ENCODE data around the gene AUTS2. TPM values are rescaled to one million over a fixed set of nuclear protein-coding genes. Genes with fewer than 3 reads are reported as not detected.

The AUTS2 gene
- total RNA-seq, 1 experiment from 2014 or later: 50.0 TPM

- Mint-ChIP-seq H3K4me3 (no peak overlapping the region), H3K36me3 (no peaks in the 10 kb centered on the region), H3K9me3 (no peaks in the 10 kb centered on the region), H3K4me1 (peaks cover 15% of the 10 kb centered on the region), H3K27me3 (ENCODE audit: low read depth) (0 out of 2 replicates have a peak, but pooled peaks cover 4% of the 10 kb centered on the region), H3K27ac (no peak overlapping the region)
- ChIA-PET POLR2A (interaction anchor here (0.6 to 1.1 kb wide), 2 partner anchors 16 to 199 kb away, joined by 5 to 8 read pairs; no protein-coding TSS in a partner anchor), CTCF (interaction anchor here (0.7 to 1.6 kb wide), 4 partner anchors 13 to 84 kb away, joined by 3 to 4 read pairs (median 3); no protein-coding TSS in a partner anchor)
- TF ChIP-seq SMAD3 (CRISPR knock-in tag; IDR thresholded peaks at IDR 0.05; ENCODE audit: borderline replicate concordance) (no peak), ZNF532 (CRISPR knock-in tag; IDR thresholded peaks at IDR 0.05; ENCODE audit: borderline replicate concordance) (no peak), SP1 (CRISPR knock-in tag; conservative IDR thresholded peaks at IDR 0.05) (no peak), MYBL2 (CRISPR knock-in tag; IDR thresholded peaks at IDR 0.05) (no peak), OVOL2 (CRISPR knock-in tag; IDR thresholded peaks at IDR 0.05; ENCODE audit: borderline replicate concordance) (no peak)
- ATAC-seq (no peak), DNase-seq (ENCODE audit: low spot score) (no peak)
These were observed 200.9 kb downstream of the AUTS2 start for GRCh38 chr7:69799048-69799697.

DNA sequence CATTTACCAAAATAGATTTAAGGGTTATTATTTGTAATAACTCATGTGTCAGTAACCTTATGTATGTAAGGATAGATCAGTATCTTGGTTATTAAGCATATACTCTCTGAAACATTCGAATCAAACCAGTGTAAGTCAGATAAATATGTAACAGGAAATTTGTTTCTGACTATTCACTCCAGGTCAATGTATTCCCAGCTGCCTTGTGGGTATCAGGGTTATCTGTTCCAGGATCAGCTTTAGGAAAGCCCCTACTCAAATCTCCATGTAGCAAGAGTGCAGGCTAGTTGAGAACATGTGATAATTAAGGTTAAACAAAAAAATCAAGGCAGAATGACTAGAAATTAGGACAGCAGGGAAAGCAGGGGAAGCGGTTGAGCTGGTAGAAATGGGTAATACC, 201.7 kb downstream of the AUTS2 start:
- no peaks in the 10 kb centered on the region for H3K36me3 Mint-ChIP-seq
- H3K9me3 Mint-ChIP-seq: no peaks in the 10 kb centered on the region
- H3K4me1 Mint-ChIP-seq: peaks cover 21% of the 10 kb centered on the region
- ChIA-PET CTCF (interaction anchor here (0.7 to 1.6 kb wide), 4 partner anchors 14 to 85 kb away, joined by 3 to 4 read pairs (median 3); no protein-coding TSS in a partner anchor), POLR2A (interaction anchor here (0.6 to 1.1 kb wide), 2 partner anchors 17 to 199 kb away, joined by 5 to 8 read pairs; no protein-coding TSS in a partner anchor)
- TF ChIP-seq SMAD4 (CRISPR knock-in tag; IDR thresholded peaks at IDR 0.05): no peak
- TF ChIP-seq ARID4B (CRISPR knock-in tag; IDR thresholded peaks at IDR 0.05; ENCODE audit: borderline replicate concordance): no peak
- no peak for TF ChIP-seq GABPB1 (CRISPR knock-in tag; IDR thresholded peaks at IDR 0.05)
- TF ChIP-seq IRF2 (CRISPR knock-in tag; IDR thresholded peaks at IDR 0.05; ENCODE audit: borderline replicate concordance, low read depth): no peak
- TF ChIP-seq NR2C2 (CRISPR knock-in tag; IDR thresholded peaks at IDR 0.05): no peak
- TF ChIP-seq, protein P1, sequence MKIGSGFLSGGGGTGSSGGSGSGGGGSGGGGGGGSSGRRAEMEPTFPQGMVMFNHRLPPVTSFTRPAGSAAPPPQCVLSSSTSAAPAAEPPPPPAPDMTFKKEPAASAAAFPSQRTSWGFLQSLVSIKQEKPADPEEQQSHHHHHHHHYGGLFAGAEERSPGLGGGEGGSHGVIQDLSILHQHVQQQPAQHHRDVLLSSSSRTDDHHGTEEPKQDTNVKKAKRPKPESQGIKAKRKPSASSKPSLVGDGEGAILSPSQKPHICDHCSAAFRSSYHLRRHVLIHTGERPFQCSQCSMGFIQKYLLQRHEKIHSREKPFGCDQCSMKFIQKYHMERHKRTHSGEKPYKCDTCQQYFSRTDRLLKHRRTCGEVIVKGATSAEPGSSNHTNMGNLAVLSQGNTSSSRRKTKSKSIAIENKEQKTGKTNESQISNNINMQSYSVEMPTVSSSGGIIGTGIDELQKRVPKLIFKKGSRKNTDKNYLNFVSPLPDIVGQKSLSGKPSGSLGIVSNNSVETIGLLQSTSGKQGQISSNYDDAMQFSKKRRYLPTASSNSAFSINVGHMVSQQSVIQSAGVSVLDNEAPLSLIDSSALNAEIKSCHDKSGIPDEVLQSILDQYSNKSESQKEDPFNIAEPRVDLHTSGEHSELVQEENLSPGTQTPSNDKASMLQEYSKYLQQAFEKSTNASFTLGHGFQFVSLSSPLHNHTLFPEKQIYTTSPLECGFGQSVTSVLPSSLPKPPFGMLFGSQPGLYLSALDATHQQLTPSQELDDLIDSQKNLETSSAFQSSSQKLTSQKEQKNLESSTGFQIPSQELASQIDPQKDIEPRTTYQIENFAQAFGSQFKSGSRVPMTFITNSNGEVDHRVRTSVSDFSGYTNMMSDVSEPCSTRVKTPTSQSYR (CRISPR knock-in tag; IDR thresholded peaks at IDR 0.05): no peak
- TF ChIP-seq, protein P2, sequence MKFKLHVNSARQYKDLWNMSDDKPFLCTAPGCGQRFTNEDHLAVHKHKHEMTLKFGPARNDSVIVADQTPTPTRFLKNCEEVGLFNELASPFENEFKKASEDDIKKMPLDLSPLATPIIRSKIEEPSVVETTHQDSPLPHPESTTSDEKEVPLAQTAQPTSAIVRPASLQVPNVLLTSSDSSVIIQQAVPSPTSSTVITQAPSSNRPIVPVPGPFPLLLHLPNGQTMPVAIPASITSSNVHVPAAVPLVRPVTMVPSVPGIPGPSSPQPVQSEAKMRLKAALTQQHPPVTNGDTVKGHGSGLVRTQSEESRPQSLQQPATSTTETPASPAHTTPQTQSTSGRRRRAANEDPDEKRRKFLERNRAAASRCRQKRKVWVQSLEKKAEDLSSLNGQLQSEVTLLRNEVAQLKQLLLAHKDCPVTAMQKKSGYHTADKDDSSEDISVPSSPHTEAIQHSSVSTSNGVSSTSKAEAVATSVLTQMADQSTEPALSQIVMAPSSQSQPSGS (CRISPR knock-in tag; IDR thresholded peaks at IDR 0.05; ENCODE audit: borderline replicate concordance, low read depth): no peak
- no peak for TF ChIP-seq CDX4 (CRISPR knock-in tag; IDR thresholded peaks at IDR 0.05; ENCODE audit: borderline replicate concordance)
- no peak for TF ChIP-seq USF1 (CRISPR knock-in tag; IDR thresholded peaks at IDR 0.05)
- TF ChIP-seq CTCF (IDR thresholded peaks at IDR 0.05): no peak
- DNase-seq (ENCODE audit: low spot score) (no peak), ATAC-seq (no peak)
- no peak overlapping the region for H3K4me3 Mint-ChIP-seq
- no peaks in the 10 kb centered on the region for H3K27me3 Mint-ChIP-seq (ENCODE audit: low read depth)
- no peak overlapping the region for H3K27ac Mint-ChIP-seq
